ENCODE data around the gene KIF5B.
"Not testable (repeated sequence)": the region's sequence is repeated elsewhere in the genome, so short reads cannot be mapped to it uniquely, and the experiment has no call there.

KIF5B gene

DNA sequence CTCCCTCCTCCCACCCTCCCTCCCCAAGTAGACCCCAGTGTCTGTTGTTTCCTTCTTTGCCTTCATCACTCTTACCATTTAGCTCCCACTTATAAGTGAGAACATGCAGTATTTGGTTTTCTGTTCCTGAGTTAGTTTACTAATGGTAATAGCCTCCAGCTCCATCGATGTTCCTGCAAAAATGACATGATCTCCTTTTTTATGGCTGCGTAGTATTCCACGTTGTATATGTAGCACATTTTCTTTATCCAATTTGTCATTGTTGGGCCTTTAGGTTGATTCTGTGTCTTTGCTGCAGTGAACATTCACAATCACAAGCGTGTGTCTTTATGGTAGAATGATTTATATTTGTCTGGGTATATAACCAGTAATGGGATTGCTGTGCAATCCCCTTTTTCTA is 75.8 kb downstream of the KIF5B start:
- peaks cover 12% of the 10 kb centered on the region for H3K4me1 ChIP-seq
- no peak for DNase-seq (ENCODE audit: low spot score in 2 of 2)
- in situ Hi-C loops (cut with MboI; ENCODE audit: low sequenced_read_pairs), result no loop called here
- no peaks in the 10 kb centered on the region for H3K27me3 ChIP-seq (ENCODE audit: low read depth)
- H3K4me3 ChIP-seq, result no peak overlapping the region
- H3K36me3 ChIP-seq (replicated peaks), result no peaks in the 10 kb centered on the region
- H3K9me3 ChIP-seq, result no peaks in the 10 kb centered on the region

DNA sequence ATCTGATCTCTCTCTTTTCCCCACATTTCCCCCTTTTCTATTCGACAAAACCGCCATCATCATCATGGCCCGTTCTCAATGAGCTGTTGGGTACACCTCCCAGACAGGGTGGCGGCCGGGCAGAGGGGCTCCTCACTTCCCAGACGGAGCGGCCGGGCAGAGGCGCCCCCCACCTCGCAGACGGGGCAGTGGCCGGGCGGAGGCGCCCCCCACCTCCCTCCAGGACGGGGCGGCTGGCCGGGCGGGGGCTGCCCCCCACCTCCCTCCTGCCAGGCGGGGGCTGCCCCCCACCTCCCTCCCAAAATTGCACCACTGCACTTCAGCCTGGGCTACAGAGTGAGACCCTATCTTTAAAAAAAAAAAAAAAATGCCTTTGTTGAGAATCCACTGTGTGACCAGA is 77.2 kb downstream of the KIF5B start:
- DNase-seq (ENCODE audit: low spot score in 2 of 2); H3K4me3 ChIP-seq; in situ Hi-C loops (cut with MboI; ENCODE audit: low sequenced_read_pairs): not testable (repeated sequence)

DNA sequence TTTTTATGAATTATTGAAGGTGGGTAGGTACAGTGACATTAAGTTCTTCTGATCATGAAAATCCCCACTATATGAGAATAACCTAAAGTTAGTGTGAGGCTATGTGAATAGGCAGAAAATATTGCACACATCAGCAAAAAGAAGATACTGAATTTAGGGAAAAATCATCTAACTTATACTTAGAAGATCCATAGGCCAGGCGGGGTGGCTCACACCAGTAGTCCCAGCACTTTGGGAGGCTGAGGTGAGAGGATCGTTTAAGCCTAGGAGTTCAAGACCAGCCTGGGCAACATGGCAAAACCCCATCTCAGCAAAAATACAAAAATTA is 78.1 kb downstream of the KIF5B start:
- H3K4me1 ChIP-seq, result peaks cover 12% of the 10 kb centered on the region
- no peaks in the 10 kb centered on the region for H3K9me3 ChIP-seq
- H3K27me3 ChIP-seq (ENCODE audit: low read depth), result no peaks in the 10 kb centered on the region
- H3K4me3 ChIP-seq, result no peak overlapping the region
- in situ Hi-C loops (cut with MboI; ENCODE audit: low sequenced_read_pairs), result no loop called here
- no peak for DNase-seq (ENCODE audit: low spot score in 2 of 2)
- no peaks in the 10 kb centered on the region for H3K36me3 ChIP-seq (replicated peaks)

More for the DNA sequence above, 77.2 kb downstream of the KIF5B start:
- H3K9me3 ChIP-seq; H3K27me3 ChIP-seq (ENCODE audit: low read depth); H3K36me3 ChIP-seq (replicated peaks): not testable (repeated sequence)
- H3K4me1 ChIP-seq, result peaks cover 12% of the 10 kb centered on the region

DNA sequence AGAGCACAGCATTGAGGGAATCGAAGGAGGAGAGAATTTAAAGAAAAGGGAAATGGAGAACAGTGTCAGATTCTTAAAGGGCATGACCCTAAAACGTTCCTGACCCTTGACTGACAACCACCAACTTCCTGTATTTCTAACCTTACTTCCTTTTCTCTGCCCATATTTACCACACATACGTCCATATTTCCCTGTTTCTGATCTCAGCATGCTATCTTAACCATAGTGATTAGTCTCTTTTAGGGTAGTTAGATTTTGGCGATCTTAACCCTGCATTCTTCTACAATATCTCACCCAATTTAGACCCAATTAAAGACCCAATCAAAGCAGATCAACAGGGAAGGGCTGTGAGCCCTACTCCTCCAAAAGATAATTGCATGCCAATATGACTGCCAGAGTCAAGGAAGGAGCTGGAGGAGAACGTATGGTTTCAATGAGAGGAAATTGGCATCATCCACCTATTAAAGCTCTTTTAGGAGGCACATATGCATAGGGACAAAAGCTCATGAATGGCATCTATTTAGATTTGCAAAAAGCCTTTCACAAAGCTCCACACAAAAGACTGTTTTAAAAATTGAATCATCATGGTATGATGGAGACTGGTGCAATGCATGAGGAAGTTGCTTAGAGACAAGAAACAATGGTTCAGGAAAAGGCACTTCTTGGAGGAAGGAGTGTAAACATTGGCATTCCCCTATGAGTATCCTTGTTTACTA is 78.6 kb downstream of the KIF5B start:
- no peaks in the 10 kb centered on the region for H3K9me3 ChIP-seq
- H3K27me3 ChIP-seq (ENCODE audit: low read depth), result no peaks in the 10 kb centered on the region
- no peaks in the 10 kb centered on the region for H3K36me3 ChIP-seq (replicated peaks)
- no peak overlapping the region for H3K4me3 ChIP-seq
- peak; percentile 22 to 92 for DNase-seq (ENCODE audit: low spot score in 2 of 2)
- in situ Hi-C loops (cut with MboI; ENCODE audit: low sequenced_read_pairs), result no loop called here
- H3K4me1 ChIP-seq, result peaks cover 12% of the 10 kb centered on the region

DNA sequence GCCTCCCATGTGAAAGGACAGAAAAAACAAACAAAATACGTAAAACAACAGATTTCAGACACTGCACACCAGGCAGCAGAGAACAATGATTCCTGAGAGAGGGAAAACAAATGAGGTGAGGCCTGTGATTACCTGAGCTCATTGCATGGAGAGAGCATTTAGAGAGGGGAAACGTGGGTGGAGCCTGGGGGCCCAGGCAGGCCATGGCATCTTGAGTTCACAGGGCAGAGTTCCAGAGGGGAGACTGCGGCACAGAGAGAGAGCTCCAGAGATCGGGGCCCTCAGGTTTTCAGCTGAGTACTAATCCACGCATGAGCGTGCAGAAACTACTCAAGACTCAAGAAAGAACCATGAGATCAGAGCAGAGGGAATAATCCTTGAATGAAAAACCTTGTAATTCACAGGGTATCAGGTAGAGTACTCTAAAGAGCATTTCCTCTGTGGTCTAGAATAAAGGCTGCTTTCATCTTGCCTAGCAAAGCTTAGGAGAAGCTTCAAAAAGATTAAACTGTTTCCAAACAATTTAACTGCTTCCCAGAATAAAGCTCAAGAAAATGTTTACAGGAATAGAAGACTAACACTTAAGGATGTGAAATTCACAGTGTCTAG is 81.0 kb downstream of the KIF5B start:
- H3K27me3 ChIP-seq (ENCODE audit: low read depth), result no peaks in the 10 kb centered on the region
- H3K36me3 ChIP-seq (replicated peaks), result no peaks in the 10 kb centered on the region
- DNase-seq (ENCODE audit: low spot score in 2 of 2), result no peak
- peaks cover 12% of the 10 kb centered on the region for H3K4me1 ChIP-seq
- H3K9me3 ChIP-seq, result no peaks in the 10 kb centered on the region
- in situ Hi-C loops (cut with MboI; ENCODE audit: low sequenced_read_pairs), result no loop called here
- no peak overlapping the region for H3K4me3 ChIP-seq

DNA sequence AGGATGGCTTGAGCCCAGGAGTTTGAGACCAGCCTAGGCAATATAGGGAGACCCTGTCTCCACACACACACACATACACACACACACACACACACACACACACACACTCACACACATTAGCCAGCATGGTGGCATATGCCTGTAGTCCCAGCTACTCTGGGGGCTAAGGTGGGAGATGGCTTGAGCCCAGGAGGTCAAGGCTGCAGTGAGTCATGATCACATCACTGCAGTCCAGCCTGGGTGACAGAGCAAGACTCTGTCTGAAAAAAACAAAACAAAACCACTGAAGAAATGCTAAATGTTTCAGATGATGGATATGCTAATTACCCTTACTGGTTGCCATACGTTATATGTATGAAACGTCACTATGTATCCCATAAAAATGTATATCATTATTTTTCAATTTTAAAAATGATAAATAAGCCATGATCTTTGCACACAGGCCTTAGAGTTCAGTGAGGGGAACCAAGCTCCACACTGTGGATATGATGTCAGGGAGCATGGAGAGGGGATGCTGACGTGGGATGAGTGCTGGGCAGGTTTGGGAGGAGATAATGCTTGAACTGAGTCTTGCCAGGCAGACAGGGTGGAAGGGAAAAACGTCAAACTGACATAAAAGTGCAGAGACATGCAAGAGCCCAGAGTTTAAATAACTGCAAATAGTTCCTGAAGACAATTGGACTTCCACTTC is 81.6 kb downstream of the KIF5B start:
- Histone ChIP-seq H3K36me3 (replicated peaks) (no peaks in the 10 kb centered on the region), H3K27me3 (ENCODE audit: low read depth) (no peaks in the 10 kb centered on the region), H3K4me3 (no peak overlapping the region), H3K9me3 (no peaks in the 10 kb centered on the region), H3K4me1 (peaks cover 12% of the 10 kb centered on the region)
- in situ Hi-C loops (cut with MboI; ENCODE audit: low sequenced_read_pairs), result no loop called here
- no peak for DNase-seq (ENCODE audit: low spot score in 2 of 2)

DNA sequence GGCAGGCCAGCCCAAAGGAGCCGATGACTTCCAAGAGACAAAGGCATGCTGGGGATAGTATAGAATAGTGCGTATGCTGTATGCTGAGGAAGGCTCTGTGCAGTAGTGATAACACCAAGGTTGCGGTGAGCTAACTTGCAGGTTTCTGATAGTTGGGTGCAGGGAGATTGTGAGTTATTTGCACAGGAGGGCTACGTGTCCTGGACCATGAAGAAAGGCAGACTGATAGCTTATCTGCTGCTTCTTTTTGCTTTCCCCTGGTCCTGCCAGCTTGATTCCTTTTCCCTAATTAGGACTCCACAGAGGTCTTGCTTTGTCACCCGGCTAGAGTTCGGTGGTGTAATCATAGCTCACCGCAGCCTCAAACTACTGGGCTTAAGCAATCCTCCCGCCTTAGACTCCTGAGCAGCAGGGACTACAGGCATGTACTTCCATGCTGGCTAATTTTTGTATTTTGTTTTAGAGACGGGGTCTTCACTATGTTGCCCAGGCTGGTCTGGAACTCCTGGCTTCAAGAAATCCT is 83.6 kb downstream of the KIF5B start:
- H3K4me1 ChIP-seq, result peaks cover 7% of the 10 kb centered on the region
- H3K36me3 ChIP-seq (replicated peaks), result no peaks in the 10 kb centered on the region
- H3K4me3 ChIP-seq, result no peak overlapping the region
- H3K9me3 ChIP-seq, result no peaks in the 10 kb centered on the region
- no peaks in the 10 kb centered on the region for H3K27me3 ChIP-seq (ENCODE audit: low read depth)
- in situ Hi-C loops (cut with MboI; ENCODE audit: low sequenced_read_pairs), result no loop called here
- no peak for DNase-seq (ENCODE audit: low spot score in 2 of 2)

DNA sequence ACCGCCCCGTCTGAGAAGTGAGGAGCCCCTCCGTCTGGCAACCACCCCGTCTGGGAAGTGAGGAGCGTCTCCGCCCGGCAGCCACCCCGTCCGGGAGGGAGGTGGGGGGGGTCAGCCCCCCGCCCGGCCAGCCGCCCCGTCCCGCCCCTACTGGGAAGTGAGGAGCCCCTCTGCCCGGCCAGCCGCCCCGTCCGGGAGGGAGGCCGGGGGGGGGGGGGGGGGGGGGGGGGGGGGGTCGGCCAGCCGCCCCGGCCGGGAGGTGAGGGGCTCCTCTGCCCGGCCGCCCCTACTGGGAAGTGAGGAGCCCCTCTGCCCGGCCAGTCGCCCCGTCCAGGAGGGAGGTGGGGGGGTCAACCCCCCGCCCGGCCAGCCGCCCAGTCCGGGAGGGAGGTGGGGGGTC is 86.4 kb downstream of the KIF5B start:
- H3K9me3 ChIP-seq; H3K4me3 ChIP-seq; H3K4me1 ChIP-seq; H3K36me3 ChIP-seq (replicated peaks); DNase-seq (ENCODE audit: low spot score in 2 of 2); H3K27me3 ChIP-seq (ENCODE audit: low read depth); in situ Hi-C loops (cut with MboI; ENCODE audit: low sequenced_read_pairs): not testable (repeated sequence)

DNA sequence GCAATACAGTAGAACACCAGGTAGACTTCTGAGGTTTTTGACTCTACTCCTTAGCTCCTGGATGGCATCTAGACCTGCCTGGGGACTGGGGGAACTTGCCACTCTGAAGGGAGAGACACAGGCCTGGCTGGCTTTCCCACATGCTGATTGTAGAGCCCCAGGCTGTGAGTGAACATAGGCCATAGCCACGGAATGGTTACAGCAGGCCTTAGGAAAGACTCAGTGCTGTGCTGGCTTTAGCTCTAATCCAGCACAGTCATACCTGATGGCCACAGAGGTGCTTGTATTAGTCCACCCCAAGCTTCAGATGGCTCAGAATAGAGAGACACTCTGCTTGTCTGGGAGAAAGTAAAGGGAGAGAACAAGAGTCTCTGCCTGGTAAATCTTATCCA is 92.6 kb downstream of the KIF5B start:
- no peaks in the 10 kb centered on the region for H3K4me1 ChIP-seq
- no peak for DNase-seq (ENCODE audit: low spot score in 2 of 2)
- H3K36me3 ChIP-seq (replicated peaks), result no peaks in the 10 kb centered on the region
- H3K27me3 ChIP-seq (ENCODE audit: low read depth), result no peaks in the 10 kb centered on the region
- H3K4me3 ChIP-seq, result no peak overlapping the region
- no peaks in the 10 kb centered on the region for H3K9me3 ChIP-seq
- in situ Hi-C loops (cut with MboI; ENCODE audit: low sequenced_read_pairs), result no loop called here

DNA sequence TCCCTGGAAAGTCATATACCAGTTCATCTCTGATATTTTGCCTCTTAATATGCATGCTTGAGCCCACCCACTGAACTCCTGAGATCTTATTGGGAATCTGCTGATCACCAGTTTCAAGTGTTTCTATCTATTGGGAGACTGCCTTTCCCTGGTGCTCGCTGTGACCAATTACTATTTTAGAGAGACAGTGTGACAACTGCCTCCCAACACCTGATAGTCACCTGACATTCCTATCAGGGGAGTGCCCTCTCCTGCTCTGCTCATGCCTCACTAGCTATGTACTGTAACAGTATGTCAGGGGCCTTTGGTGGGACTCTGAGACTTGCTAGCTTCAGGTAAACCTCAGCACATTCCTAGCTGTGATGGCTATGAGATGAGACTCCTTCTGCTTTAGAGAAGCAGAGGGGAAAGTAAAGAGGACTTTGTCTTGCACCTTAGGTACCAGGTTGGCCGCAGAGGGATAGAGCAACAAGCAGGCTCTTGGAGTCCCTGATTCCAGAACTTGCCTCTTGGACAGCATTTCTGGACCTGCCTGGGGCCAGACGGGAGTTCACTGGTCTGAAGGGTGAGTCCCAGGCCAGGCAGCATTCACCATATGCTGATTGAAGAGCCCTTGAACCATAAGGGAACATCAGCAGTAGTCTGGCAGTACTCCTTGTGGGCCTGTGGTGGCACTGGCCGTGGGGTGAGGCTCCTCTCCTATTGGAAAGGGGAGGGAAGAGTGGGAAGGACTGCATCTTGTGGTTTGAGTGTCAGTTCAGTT is 93.2 kb downstream of the KIF5B start:
- no peaks in the 10 kb centered on the region for H3K4me1 ChIP-seq
- no peaks in the 10 kb centered on the region for H3K36me3 ChIP-seq (replicated peaks)
- no peak for DNase-seq (ENCODE audit: low spot score in 2 of 2)
- no peaks in the 10 kb centered on the region for H3K9me3 ChIP-seq
- no peaks in the 10 kb centered on the region for H3K27me3 ChIP-seq (ENCODE audit: low read depth)
- H3K4me3 ChIP-seq, result no peak overlapping the region
- in situ Hi-C loops (cut with MboI; ENCODE audit: low sequenced_read_pairs), result no loop called here

DNA sequence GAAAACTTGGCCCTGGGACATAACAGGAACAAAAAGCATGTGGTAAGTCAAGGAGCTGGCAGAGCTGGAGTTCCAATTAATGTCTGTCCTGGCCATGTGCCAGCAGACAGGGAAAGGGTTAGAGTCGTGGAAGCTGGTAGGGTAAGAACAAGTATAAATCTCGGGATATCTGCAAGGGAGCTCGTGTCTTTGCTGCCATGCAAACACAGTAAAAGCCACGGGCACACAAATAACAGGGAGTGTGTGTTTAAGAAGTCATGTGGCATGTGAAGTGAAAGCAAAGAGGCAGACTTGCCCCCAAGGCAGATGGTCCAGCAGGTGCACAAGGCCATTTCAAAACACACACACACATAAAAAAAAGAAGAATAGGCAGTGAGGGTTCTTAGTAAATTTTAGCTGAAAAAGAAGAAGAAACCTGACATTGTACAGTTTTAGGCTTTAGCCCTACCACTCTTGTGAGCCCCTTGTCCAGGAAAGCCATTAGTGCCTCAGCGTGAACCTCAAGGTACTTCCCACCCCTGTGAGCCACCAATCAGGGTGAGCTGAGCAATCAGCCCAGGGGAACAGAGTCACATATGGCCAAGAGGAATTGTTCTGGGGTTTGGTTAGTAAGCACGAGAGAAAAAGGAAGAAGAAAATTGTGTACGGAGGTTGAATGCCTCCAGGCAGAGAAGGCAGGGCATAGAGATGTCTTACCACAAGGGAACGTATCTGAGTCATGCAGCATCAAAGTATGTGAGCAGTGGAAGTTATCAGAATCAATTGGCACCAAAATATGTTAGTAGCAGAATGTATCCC is 94.7 kb downstream of the KIF5B start:
- Histone ChIP-seq H3K36me3 (replicated peaks) (no peaks in the 10 kb centered on the region), H3K27me3 (ENCODE audit: low read depth) (no peaks in the 10 kb centered on the region), H3K9me3 (no peaks in the 10 kb centered on the region), H3K4me3 (no peak overlapping the region), H3K4me1 (no peaks in the 10 kb centered on the region)
- in situ Hi-C loops (cut with MboI; ENCODE audit: low sequenced_read_pairs), result no loop called here
- DNase-seq (ENCODE audit: low spot score in 2 of 2), result no peak

DNA sequence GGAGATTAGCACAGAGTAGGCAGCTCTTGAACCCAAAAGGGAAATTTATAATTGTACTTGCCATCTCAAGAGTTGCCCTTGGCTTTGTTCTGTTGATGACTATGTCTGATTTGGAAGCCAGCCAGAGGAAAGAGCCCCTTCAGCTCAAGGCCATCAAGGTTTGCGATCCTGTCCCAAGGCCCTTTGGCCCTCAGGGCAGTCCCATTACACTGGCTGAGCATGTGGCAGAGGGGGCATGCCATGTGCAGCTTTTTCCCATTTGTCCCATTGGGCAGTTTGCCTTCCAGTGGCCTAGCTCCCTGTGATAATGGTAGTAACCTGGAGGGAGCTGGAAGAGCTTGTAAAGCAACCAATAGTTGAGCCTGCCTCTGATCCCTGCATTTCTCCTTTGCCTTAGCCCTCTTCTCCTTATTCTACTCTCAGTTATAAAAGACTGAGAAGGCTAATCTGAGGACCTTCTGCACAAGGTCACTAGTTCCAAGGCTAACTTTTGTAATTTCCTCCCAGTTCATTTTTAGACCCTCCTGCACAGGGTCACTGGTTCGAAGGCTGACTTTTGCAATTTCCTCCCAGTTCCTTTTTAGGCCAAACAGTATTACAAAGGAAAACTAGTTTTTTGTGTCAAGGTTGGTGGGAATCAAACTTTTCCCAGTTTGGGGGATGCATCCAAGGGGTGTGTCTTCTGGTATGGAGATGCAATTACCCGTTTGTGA is 96.6 kb downstream of the KIF5B start:
- Histone ChIP-seq H3K4me1 (no peaks in the 10 kb centered on the region), H3K9me3 (no peaks in the 10 kb centered on the region), H3K27me3 (ENCODE audit: low read depth) (no peaks in the 10 kb centered on the region), H3K36me3 (replicated peaks) (no peaks in the 10 kb centered on the region), H3K4me3 (no peak overlapping the region)
- in situ Hi-C loops (cut with MboI; ENCODE audit: low sequenced_read_pairs), result no loop called here
- no peak for DNase-seq (ENCODE audit: low spot score in 2 of 2)

Measured in HAP-1 (cell line).